SK-N-SH (cell line): Measurements from ENCODE around the gene UNCX.

ENCODE experiments used
- EZH2phosphoT487 ChIP-seq: fragments of 200-600 bp; sonication (generic); IDR thresholded peaks from 2 replicates; pipeline ENCODE4 v1.6.1; 2017; ENCODE audit warnings: low read depth, mixed run types, mild to moderate bottlenecking, antibody characterized with exemption, moderate library complexity, borderline replicate concordance
- MXI1 ChIP-seq: IDR thresholded peaks from 2 replicates; pipeline ENCODE4 v1.6.1; 2012; ENCODE audit warnings: mild to moderate bottlenecking, low read depth, low read length, improper control_type of control experiment
- TF ChIP-seq, protein P1 (sequence below): IDR thresholded peaks from 2 replicates; pipeline ENCODE4 v1.4.0; 2012; ENCODE audit warnings: low read depth

DNA sequence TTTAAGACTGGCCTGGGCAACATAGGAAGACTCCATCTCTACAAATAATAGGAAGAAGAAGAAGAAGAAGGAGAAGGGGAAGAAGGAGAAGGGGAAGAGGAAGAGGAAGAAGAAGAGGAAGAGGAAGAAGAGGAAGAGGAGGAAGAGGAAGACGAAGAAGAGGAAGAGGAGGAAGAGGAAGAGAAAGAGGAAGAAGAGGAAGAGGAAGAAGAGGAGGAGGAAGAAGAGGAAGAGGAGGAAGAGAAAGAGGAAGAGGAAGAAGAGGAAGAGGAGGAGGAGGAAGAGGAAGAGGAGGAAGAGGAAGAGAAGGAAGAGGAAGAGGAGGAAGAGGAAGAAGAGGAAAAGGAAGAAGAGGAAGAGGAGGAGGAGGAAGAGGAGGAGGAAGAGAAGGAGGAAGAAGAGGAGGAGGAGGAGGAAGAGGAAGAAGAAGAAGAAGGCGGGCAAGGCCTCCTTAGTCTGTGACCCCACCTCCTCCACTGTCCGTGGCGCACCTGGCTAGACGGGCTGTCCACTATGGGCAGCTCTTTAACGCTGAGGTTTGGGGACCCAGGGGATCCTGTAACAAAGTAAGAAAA lies 43.9 kb upstream of the UNCX start:
- no peak for TF ChIP-seq MXI1
- TF ChIP-seq EZH2phosphoT487, result no peak
- TF ChIP-seq, protein P1, sequence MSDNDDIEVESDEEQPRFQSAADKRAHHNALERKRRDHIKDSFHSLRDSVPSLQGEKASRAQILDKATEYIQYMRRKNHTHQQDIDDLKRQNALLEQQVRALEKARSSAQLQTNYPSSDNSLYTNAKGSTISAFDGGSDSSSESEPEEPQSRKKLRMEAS, result no peak
